IMR-90 (cell line): ENCODE measurements around the gene NDC80.

Experiments used
- MAZ ChIP-seq: IDR thresholded peaks from 2 replicates; pipeline ENCODE4 v1.6.1; 2012; ENCODE audit warnings: low read depth, mild to moderate bottlenecking, low read length, improper control_type of control experiment, moderate library complexity, borderline replicate concordance
- RAD21 ChIP-seq: IDR thresholded peaks from 2 replicates; pipeline ENCODE4 v1.6.1; 2012; ENCODE audit warnings: low read length, improper control_type of control experiment
- TF ChIP-seq, protein P1 (sequence below): conservative IDR thresholded peaks from 2 replicates; pipeline ENCODE4 v1.5.1; 2012; ENCODE audit warnings: mild to moderate bottlenecking, low read depth, low read length, improper control_type of control experiment

- TF ChIP-seq, protein P1, sequence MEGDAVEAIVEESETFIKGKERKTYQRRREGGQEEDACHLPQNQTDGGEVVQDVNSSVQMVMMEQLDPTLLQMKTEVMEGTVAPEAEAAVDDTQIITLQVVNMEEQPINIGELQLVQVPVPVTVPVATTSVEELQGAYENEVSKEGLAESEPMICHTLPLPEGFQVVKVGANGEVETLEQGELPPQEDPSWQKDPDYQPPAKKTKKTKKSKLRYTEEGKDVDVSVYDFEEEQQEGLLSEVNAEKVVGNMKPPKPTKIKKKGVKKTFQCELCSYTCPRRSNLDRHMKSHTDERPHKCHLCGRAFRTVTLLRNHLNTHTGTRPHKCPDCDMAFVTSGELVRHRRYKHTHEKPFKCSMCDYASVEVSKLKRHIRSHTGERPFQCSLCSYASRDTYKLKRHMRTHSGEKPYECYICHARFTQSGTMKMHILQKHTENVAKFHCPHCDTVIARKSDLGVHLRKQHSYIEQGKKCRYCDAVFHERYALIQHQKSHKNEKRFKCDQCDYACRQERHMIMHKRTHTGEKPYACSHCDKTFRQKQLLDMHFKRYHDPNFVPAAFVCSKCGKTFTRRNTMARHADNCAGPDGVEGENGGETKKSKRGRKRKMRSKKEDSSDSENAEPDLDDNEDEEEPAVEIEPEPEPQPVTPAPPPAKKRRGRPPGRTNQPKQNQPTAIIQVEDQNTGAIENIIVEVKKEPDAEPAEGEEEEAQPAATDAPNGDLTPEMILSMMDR: no peak
- peak; percentile 72; the same call in 1 of the 2 replicates for TF ChIP-seq MAZ
- no peak for TF ChIP-seq RAD21
Measured at GRCh38 chr18:2654928-2655177, 83.5 kb downstream of the NDC80 start.
